IMR-90 (cell line): ENCODE measurements around the gene BAIAP2L1. TPM values are rescaled to one million over a fixed set of nuclear protein-coding genes. Genes with fewer than 3 reads are reported as not detected.

Experiments used
- ATAC-seq: fragments of 200-7000 bp; cut with Tn5 transposase; 2 replicates; pipeline ENCODE4 v1.9.1; 2020; ENCODE audit warnings: low read depth, mild to moderate bottlenecking, moderate library complexity
- BruUV-seq: library from RNA; stranded (reverse); fragments of 400-500 nt; replicated peaks from 2 replicates; lab custom pipeline; 2021; lab: Mats Ljungman, UMichigan
- CTCF ChIA-PET: fragments of 300-600 bp; formaldehyde crosslinking; extraction: SDS; loops from one replicate; lab custom pipeline; 2021; ENCODE audit warnings: antibody characterized with exemption; lab: Yijun Ruan, JAX
- POLR2A ChIA-PET: fragments of 300-600 bp; sonication (Branson Sonifier 250); formaldehyde crosslinking; loops from one replicate; lab custom pipeline; 2022; ENCODE audit warnings: antibody characterized with exemption; ENCODE audit not compliant: unreplicated experiment; lab: Charles Lee
- DNase-seq: peaks from one replicate; pipeline ENCODE4 v3.0.0; 2013
- H2AFZ ChIP-seq: replicated peaks from 2 replicates; pipeline ENCODE3; 2013; ENCODE audit warnings: low read length, mild to moderate bottlenecking; ENCODE audit not compliant: poor library complexity
- H2AK5ac ChIP-seq: 2 replicates; pipeline ENCODE4 v1.6.1; 2013; ENCODE audit warnings: low read depth, low read length, inconsistent platforms
- H2AK9ac ChIP-seq: replicated peaks from 2 replicates; pipeline ENCODE3; 2013; ENCODE audit warnings: mild to moderate bottlenecking, low read depth, low read length, moderate library complexity; ENCODE audit not compliant: poor library complexity
- H2BK120ac ChIP-seq: 2 replicates; pipeline ENCODE4 v1.6.1; 2013; ENCODE audit warnings: low read depth, low read length, inconsistent platforms
- H2BK15ac ChIP-seq: 3 replicates; pipeline ENCODE4 v1.6.1; 2013; ENCODE audit warnings: low read depth, low read length, inconsistent platforms
- H2BK20ac ChIP-seq: 2 replicates; pipeline ENCODE4 v1.6.1; 2013; ENCODE audit warnings: low read depth, mild to moderate bottlenecking, inconsistent platforms, low read length, moderate library complexity
- H2BK5ac ChIP-seq: 2 replicates; pipeline ENCODE4 v1.6.1; 2013; ENCODE audit warnings: mild to moderate bottlenecking, low read depth, low read length, inconsistent platforms; ENCODE audit not compliant: poor library complexity, severe bottlenecking
- H3K14ac ChIP-seq: replicated peaks from 2 replicates; pipeline ENCODE4 v1.6.1; 2013; ENCODE audit warnings: low read depth, low read length, inconsistent platforms
- H3K18ac ChIP-seq: 2 replicates; pipeline ENCODE4 v1.6.1; 2013; ENCODE audit warnings: low read depth, low read length, control low read depth
- H3K23ac ChIP-seq: 2 replicates; pipeline ENCODE4 v1.6.1; 2013; ENCODE audit warnings: low read depth, low read length, inconsistent platforms
- H3K27ac ChIP-seq: 2 replicates; pipeline ENCODE4 v1.5.1; 2013; ENCODE audit warnings: mild to moderate bottlenecking, control low read depth, low read length; ENCODE audit not compliant: insufficient read depth
- H3K27me3 ChIP-seq: 2 replicates; pipeline ENCODE4 v1.6.1; 2013; ENCODE audit warnings: low read length; ENCODE audit not compliant: control insufficient read depth, insufficient read depth
- H3K36me3 ChIP-seq: 2 replicates; pipeline ENCODE4 v1.6.1; 2013; ENCODE audit warnings: low read length, mixed read lengths; ENCODE audit not compliant: control insufficient read depth, insufficient read depth
- H3K4ac ChIP-seq: 2 replicates; pipeline ENCODE4 v1.6.1; 2013; ENCODE audit warnings: low read depth, low read length, inconsistent platforms
- H3K4me1 ChIP-seq: 2 replicates; pipeline ENCODE4 v1.6.1; 2013; ENCODE audit warnings: low read length, mixed read lengths; ENCODE audit not compliant: control insufficient read depth, insufficient read depth
- H3K4me2 ChIP-seq: 2 replicates; pipeline ENCODE4 v1.6.1; 2013; ENCODE audit warnings: low read depth, mild to moderate bottlenecking, control low read depth, low read length, moderate library complexity
- H3K4me3 ChIP-seq: 2 replicates; pipeline ENCODE4 v1.5.1; 2013; ENCODE audit warnings: low read depth, mild to moderate bottlenecking, control low read depth, low read length, moderate library complexity; ENCODE audit not compliant: insufficient read depth
- H3K56ac ChIP-seq: 2 replicates; pipeline ENCODE4 v1.6.1; 2013; ENCODE audit warnings: low read length, inconsistent platforms; ENCODE audit not compliant: insufficient read depth; ENCODE audit errors: extremely low read depth
- H3K79me1 ChIP-seq, 2 experiments: 2 replicates each; pipeline ENCODE4 v1.6.1; 2013; ENCODE audit warnings: low read length in 2 of 2, inconsistent platforms in 1 of 2, low read depth in 1 of 2
- H3K9ac ChIP-seq: 2 replicates; pipeline ENCODE4 v1.6.1; 2013; ENCODE audit warnings: low read depth, low read length, control low read depth
- H3K9me1 ChIP-seq: 2 replicates; pipeline ENCODE4 v1.6.1; 2013; ENCODE audit warnings: low read length, inconsistent platforms; ENCODE audit not compliant: insufficient read depth
- H3K9me3 ChIP-seq: 2 replicates; pipeline ENCODE4 v1.6.1; 2013; ENCODE audit warnings: low read length; ENCODE audit not compliant: control insufficient read depth, insufficient read depth
- H4K20me1 ChIP-seq: 2 replicates; pipeline ENCODE4 v1.6.1; 2013; ENCODE audit warnings: low read length, inconsistent platforms; ENCODE audit not compliant: insufficient read depth
- H4K5ac ChIP-seq: 2 replicates; pipeline ENCODE4 v1.6.1; 2013; ENCODE audit warnings: mild to moderate bottlenecking, low read depth, low read length, control low read depth
- H4K8ac ChIP-seq, 2 experiments: 2 replicates each; pipeline ENCODE4 v1.6.1; 2013; ENCODE audit warnings: low read depth in 2 of 2, low read length in 2 of 2, control low read depth in 1 of 2, inconsistent platforms in 1 of 2
- H4K91ac ChIP-seq: 2 replicates; pipeline ENCODE4 v1.6.1; 2013; ENCODE audit warnings: low read depth, low read length, inconsistent platforms; ENCODE audit not compliant: insufficient read depth
- CEBPB ChIP-seq: IDR thresholded peaks from 2 replicates; pipeline ENCODE4 v1.6.1; 2012; ENCODE audit warnings: low read depth, low read length, improper control_type of control experiment
- MAZ ChIP-seq: IDR thresholded peaks from 2 replicates; pipeline ENCODE4 v1.6.1; 2012; ENCODE audit warnings: low read depth, mild to moderate bottlenecking, low read length, improper control_type of control experiment, moderate library complexity, borderline replicate concordance
- RFX5 ChIP-seq: IDR thresholded peaks from 2 replicates; pipeline ENCODE4 v1.8.0; 2012; ENCODE audit warnings: low read depth, mild to moderate bottlenecking, low read length, moderate library complexity
- WGBS, 2 experiments: methylation state at CpG; one replicate each; pipeline versions ENCODE4 v1.1.5 to v1.1.7; 2013; ENCODE audit warnings: missing lambda C conversion rate in 2 of 2; ENCODE audit not compliant: insufficient read length in 1 of 2; ENCODE audit errors: extremely low coverage in 2 of 2; 5-methylcytosine and 5-hydroxymethylcytosine counted together
- dilution Hi-C: fragments of 300-500 bp; cut with HindIII; formaldehyde crosslinking; loops from one replicate; pipeline ENCODE4 v1.14.3; 2018; ENCODE audit warnings: low sequenced_read_pairs; ENCODE audit not compliant: unreplicated experiment
- in situ Hi-C: fragments of 300-500 bp; cut with MboI; formaldehyde crosslinking; loops from 3 replicates; pipeline ENCODE4 v1.14.3; 2019; ENCODE audit warnings: low sequenced_read_pairs, inconsistent platforms, mixed read lengths
- intact Hi-C: fragments of 100-400 bp; cut with micrococcal nuclease; formaldehyde crosslinking; loops from 2 replicates; pipeline ENCODE4 v1.10.0; 2022
- polyA plus RNA-seq, 3 experiments: library from polyadenylated mRNA; depleted of rRNA; stranded (reverse); fragments of >200 nt; gene quantifications; 2 replicates each; pipeline ENCODE4 v1.2.3, GENCODE V29; 2012; ENCODE audit warnings: low replicate concordance in 1 of 3
- total RNA-seq: library from RNA; depleted of rRNA; stranded (reverse); fragments of >200 nt; gene quantifications from 2 replicates; pipeline ENCODE4 v1.2.3, GENCODE V29; 2012

Gene BAIAP2L1
- total and polyA plus RNA-seq, 2 of the 4 experiments (the other 2 are of a cell fraction), result 2.2 to 6.0 TPM

DNA sequence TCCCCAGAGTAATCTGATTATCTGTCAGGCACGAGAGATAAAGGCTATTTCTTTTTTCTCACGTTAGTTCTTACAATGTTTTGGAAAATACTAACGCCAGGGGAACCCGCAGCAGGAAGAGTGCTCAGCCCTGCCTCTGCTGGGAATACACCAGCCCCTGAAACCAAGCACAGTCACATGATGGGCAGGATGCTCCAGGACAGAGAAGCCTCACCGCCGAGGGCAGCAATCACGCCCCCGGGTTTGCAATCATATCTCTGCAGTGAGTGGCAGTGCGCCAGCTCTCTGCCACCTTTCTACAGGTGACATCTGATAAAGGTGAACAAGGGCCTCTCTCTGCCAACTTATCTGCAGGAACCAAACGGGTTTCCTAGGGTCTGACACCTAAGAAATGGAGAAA is 79.6 kb downstream of the BAIAP2L1 start:
- no peak overlapping the region for H3K9ac ChIP-seq
- H2AFZ ChIP-seq, result no peak overlapping the region
- peaks cover 14% of the 10 kb centered on the region for H3K9me1 ChIP-seq
- no peak for ATAC-seq
- H3K4me1 ChIP-seq, result no peaks in the 10 kb centered on the region
- intact Hi-C loops, result no loop called here
- CTCF ChIA-PET, result no interaction called here
- H3K79me1 ChIP-seq, result peaks cover 0 to 26% of the 10 kb centered on the region in 2 experiments; a peak in 2 of 4 replicates
- 88% methylated on average over 8 of the region's 10 CpGs; no CpG with 5 or more reads in 1 of the 2 experiments for WGBS, 2 experiments
- H2BK120ac ChIP-seq, result no peak overlapping the region
- H3K9me3 ChIP-seq, result no peaks in the 10 kb centered on the region
- H3K27ac ChIP-seq, result no peak overlapping the region
- H2AK9ac ChIP-seq, result no peak overlapping the region
- no peak overlapping the region for H3K14ac ChIP-seq
- H3K23ac ChIP-seq, result no peak overlapping the region
- H3K56ac ChIP-seq, result no peak overlapping the region
- H4K91ac ChIP-seq, result no peak overlapping the region
- in situ Hi-C loops, result loop anchor here (25.0 kb wide), 1 partner anchor 416 kb away; no protein-coding TSS in a partner anchor
- H3K4me3 ChIP-seq, result no peak overlapping the region
- H3K4ac ChIP-seq, result no peak overlapping the region
- no peak overlapping the region for H2BK20ac ChIP-seq
- no peaks in the 10 kb centered on the region for H3K36me3 ChIP-seq
- H2BK15ac ChIP-seq, result no peak overlapping the region
- no peaks in the 10 kb centered on the region for H4K20me1 ChIP-seq
- no peak overlapping the region for H3K4me2 ChIP-seq
- no peak overlapping the region for H4K8ac ChIP-seq
- BruUV-seq, result no TSS peak
- dilution Hi-C loops, result no loop called here
- POLR2A ChIA-PET, result no interaction called here
- H2BK5ac ChIP-seq, result no peak overlapping the region
- DNase-seq, result no peak
- TF ChIP-seq CEBPB (no peak), MAZ (no peak), RFX5 (no peak)
- no peaks in the 10 kb centered on the region for H3K27me3 ChIP-seq
- no peak overlapping the region for H2AK5ac ChIP-seq
- no peak overlapping the region for H3K18ac ChIP-seq
- H4K5ac ChIP-seq, result no peak overlapping the region
